ENCODE results near the gene EFNA3. TPM values are rescaled to one million over a fixed set of nuclear protein-coding genes. Genes with fewer than 3 reads are reported as not detected.

Gene EFNA3
- total and polyA plus RNA-seq, 2 donors (not counting 3 experiments of a cell fraction or from before 2014, with no cell fraction given), result 2.2 to 2.5 TPM

GRCh38 chr1:155066777-155067176 lies 11.9 kb upstream of the EFNA3 start:
- Histone ChIP-seq H2AFZ (ENCODE audit: low read depth, low read length) (no peak overlapping the region), H3K4me3 (replicated peaks in 1 of 3; ENCODE audit: insufficient read depth in 1 of 3, low read depth in 1 of 3, low read length in 3 of 3) (no peak overlapping the region), H3K9me3 (replicated peaks; ENCODE audit: control insufficient read depth, insufficient read depth, low read length) (no peaks in the 10 kb centered on the region), H4K20me1 (replicated peaks; ENCODE audit: control insufficient read depth, extremely low read depth, insufficient read depth, low read length) (no peaks in the 10 kb centered on the region), H3K36me3 (ENCODE audit: control insufficient read depth in 2 of 2, extremely low read depth in 1 of 2, insufficient read depth in 2 of 2, low read length in 2 of 2) (peaks cover 4 to 6% of the 10 kb centered on the region in 2 experiments), H3K4me2 (ENCODE audit: insufficient read depth, low read length) (no peak overlapping the region), H3K9ac (replicated peaks; ENCODE audit: extremely low read depth, insufficient read depth, low read length) (no peak overlapping the region), H3K9me1 (replicated peaks; ENCODE audit: control insufficient read depth, extremely low read depth, insufficient read depth, low read length) (no peaks in the 10 kb centered on the region), H3K79me2 (ENCODE audit: control insufficient read depth, insufficient read depth, low read length) (peaks cover 5% of the 10 kb centered on the region), H3K27me3 (ENCODE audit: control insufficient read depth in 2 of 2, insufficient read depth in 2 of 2, low read length in 2 of 2) (no peaks in the 10 kb centered on the region), H3K27ac (ENCODE audit: insufficient read depth, low read depth, low read length) (no peak overlapping the region), H3K4me1 (ENCODE audit: control insufficient read depth, extremely low read depth, insufficient read depth, low read length) (peaks cover 10% of the 10 kb centered on the region)
- DNase-seq (ENCODE audit: low read depth, low spot score) (no peak), FAIRE-seq (no peak)
- intact Hi-C loops (cut with micrococcal nuclease), result no loop called here
- BruUV-seq (replicated peaks), result no TSS peak
- dilution Hi-C loops (cut with MboI; ENCODE audit: extremely low pct_ligation_motif_present, low sequenced_read_pairs), result no loop called here
- ChIA-PET POLR2A (no interaction called here), CTCF (interaction anchor here (0.6 to 6.7 kb wide), 3 partner anchors 18 to 25 kb away, joined by 3 to 49 read pairs (median 4); no protein-coding TSS in a partner anchor)
- TF ChIP-seq FOS (IDR thresholded peaks at IDR 0.05; ENCODE audit: borderline replicate concordance, insufficient read depth, low read length) (no peak), JUN (IDR thresholded peaks at IDR 0.05; ENCODE audit: borderline replicate concordance, insufficient read depth, insufficient read length, low read depth) (no peak), GATA2 (IDR thresholded peaks at IDR 0.05; ENCODE audit: insufficient read depth, insufficient read length, low read depth, low read length) (no peak), MYC (IDR thresholded peaks at IDR 0.05; ENCODE audit: low read depth, low read length) (no peak), POLR2AphosphoS5 (IDR thresholded peaks at IDR 0.05; ENCODE audit: insufficient read depth, low read depth, low read length) (no peak), EZH2 (IDR thresholded peaks at IDR 0.05; ENCODE audit: borderline replicate concordance, low read depth, low read length, severe bottlenecking) (no peak), POLR2A (IDR thresholded peaks at IDR 0.05; ENCODE audit: low read depth, low read length) (no peak)
- TF ChIP-seq, protein P1, sequence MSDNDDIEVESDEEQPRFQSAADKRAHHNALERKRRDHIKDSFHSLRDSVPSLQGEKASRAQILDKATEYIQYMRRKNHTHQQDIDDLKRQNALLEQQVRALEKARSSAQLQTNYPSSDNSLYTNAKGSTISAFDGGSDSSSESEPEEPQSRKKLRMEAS (IDR thresholded peaks at IDR 0.05; ENCODE audit: insufficient read depth, insufficient read length), result no peak
- TF ChIP-seq, protein P2, sequence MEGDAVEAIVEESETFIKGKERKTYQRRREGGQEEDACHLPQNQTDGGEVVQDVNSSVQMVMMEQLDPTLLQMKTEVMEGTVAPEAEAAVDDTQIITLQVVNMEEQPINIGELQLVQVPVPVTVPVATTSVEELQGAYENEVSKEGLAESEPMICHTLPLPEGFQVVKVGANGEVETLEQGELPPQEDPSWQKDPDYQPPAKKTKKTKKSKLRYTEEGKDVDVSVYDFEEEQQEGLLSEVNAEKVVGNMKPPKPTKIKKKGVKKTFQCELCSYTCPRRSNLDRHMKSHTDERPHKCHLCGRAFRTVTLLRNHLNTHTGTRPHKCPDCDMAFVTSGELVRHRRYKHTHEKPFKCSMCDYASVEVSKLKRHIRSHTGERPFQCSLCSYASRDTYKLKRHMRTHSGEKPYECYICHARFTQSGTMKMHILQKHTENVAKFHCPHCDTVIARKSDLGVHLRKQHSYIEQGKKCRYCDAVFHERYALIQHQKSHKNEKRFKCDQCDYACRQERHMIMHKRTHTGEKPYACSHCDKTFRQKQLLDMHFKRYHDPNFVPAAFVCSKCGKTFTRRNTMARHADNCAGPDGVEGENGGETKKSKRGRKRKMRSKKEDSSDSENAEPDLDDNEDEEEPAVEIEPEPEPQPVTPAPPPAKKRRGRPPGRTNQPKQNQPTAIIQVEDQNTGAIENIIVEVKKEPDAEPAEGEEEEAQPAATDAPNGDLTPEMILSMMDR (IDR thresholded peaks at IDR 0.05; ENCODE audit: extremely low read depth in 1 of 2, insufficient read depth in 1 of 2, low read depth in 1 of 2, low read length in 2 of 2), result no peak

Measured in endothelial cell of umbilical vein (primary cell).